ENCODE results near the gene CAPN5. TPM values are rescaled to one million over a fixed set of nuclear protein-coding genes. Genes with fewer than 3 reads are reported as not detected.

CAPN5 gene
- total and polyA plus RNA-seq, 2 experiments from 2014 or later: 25.2 to 28.8 TPM

DNA sequence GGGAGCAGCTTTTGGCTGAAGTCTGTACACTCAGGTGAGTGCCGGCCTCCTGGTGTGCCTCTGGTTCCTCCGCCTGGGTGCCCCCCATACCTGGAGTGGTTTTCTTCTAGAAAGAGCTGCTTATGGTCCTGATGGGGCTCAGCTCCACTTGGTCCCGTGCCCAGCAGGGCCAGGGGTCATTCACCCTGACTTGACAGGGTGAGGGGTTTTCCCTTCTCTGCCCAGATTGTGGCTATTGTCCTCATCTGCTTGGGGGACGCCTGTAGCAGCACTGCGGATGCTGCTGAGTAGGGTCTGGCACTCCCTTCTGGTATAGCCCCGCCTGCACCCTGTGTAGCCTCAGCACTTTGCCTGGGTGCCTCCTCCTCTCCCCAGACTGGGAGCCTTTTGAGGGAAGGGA, 44.1 kb downstream of the CAPN5 start:
- TF ChIP-seq, protein P1, sequence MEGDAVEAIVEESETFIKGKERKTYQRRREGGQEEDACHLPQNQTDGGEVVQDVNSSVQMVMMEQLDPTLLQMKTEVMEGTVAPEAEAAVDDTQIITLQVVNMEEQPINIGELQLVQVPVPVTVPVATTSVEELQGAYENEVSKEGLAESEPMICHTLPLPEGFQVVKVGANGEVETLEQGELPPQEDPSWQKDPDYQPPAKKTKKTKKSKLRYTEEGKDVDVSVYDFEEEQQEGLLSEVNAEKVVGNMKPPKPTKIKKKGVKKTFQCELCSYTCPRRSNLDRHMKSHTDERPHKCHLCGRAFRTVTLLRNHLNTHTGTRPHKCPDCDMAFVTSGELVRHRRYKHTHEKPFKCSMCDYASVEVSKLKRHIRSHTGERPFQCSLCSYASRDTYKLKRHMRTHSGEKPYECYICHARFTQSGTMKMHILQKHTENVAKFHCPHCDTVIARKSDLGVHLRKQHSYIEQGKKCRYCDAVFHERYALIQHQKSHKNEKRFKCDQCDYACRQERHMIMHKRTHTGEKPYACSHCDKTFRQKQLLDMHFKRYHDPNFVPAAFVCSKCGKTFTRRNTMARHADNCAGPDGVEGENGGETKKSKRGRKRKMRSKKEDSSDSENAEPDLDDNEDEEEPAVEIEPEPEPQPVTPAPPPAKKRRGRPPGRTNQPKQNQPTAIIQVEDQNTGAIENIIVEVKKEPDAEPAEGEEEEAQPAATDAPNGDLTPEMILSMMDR (IDR thresholded peaks at IDR 0.05; ENCODE audit: poor library complexity): no peak
- TF ChIP-seq EZH2 (IDR thresholded peaks at IDR 0.05; ENCODE audit: borderline replicate concordance): no peak
- TF ChIP-seq EZH2phosphoT487 (IDR thresholded peaks at IDR 0.05; ENCODE audit: low read depth, severe bottlenecking, unreplicated experiment): no peak
- H3K4me1 ChIP-seq (ENCODE audit: insufficient read depth): peaks cover 13% of the 10 kb centered on the region
- H3K9me2 ChIP-seq (replicated peaks; ENCODE audit: insufficient read depth): no peaks in the 10 kb centered on the region
- no peak overlapping the region for H2AFZ ChIP-seq
- no peak overlapping the region for H3K27ac ChIP-seq
- no peak overlapping the region for H3K4me3 ChIP-seq
- H3K9me3 ChIP-seq (ENCODE audit: low read depth): no peaks in the 10 kb centered on the region
- H4K20me1 ChIP-seq (ENCODE audit: insufficient read depth, poor library complexity, severe bottlenecking): no peaks in the 10 kb centered on the region
- no peaks in the 10 kb centered on the region for H3K27me3 ChIP-seq
- no peak for DNase-seq (ENCODE audit: low spot score)
- H3K79me2 ChIP-seq: no peaks in the 10 kb centered on the region
- 91% methylated on average over 6 of the region's 6 CpGs for WGBS (ENCODE audit: low lambda C conversion rate, missing lambda C conversion rate)
- no peaks in the 10 kb centered on the region for H3K36me3 ChIP-seq (replicated peaks; ENCODE audit: insufficient read depth, low read depth)
- H3K4me2 ChIP-seq: no peak overlapping the region

DNA sequence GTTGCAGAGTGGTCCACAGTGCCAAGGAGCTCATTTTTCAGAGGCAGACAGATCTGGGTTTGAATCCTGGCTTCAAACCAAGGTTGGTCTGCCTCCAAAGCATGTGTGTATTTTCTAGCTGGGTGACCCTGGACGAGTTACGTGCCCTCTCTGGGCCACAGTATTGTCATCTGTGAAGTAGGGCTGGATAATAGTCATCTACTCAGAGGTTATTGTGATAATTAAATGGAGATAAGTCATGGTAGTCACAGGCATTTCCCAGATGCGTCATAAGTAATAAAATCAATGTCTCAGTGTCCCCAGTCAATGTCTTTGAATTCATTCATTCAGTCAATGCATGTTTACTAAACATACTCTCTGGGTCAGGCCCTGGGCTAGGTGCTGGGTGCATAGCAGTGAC, 44.5 kb downstream of the CAPN5 start:
- WGBS (ENCODE audit: low lambda C conversion rate, missing lambda C conversion rate): 93% methylated on average over 3 of the region's 3 CpGs
- Histone ChIP-seq H4K20me1 (ENCODE audit: insufficient read depth, poor library complexity, severe bottlenecking) (no peaks in the 10 kb centered on the region), H3K4me3 (no peak overlapping the region), H3K27me3 (no peaks in the 10 kb centered on the region), H3K27ac (no peak overlapping the region), H3K36me3 (replicated peaks; ENCODE audit: insufficient read depth, low read depth) (no peaks in the 10 kb centered on the region), H3K4me1 (ENCODE audit: insufficient read depth) (peaks cover 12% of the 10 kb centered on the region), H3K4me2 (no peak overlapping the region), H3K9me3 (ENCODE audit: low read depth) (no peaks in the 10 kb centered on the region), H3K9me2 (replicated peaks; ENCODE audit: insufficient read depth) (no peaks in the 10 kb centered on the region), H2AFZ (no peak overlapping the region), H3K79me2 (no peaks in the 10 kb centered on the region)
- no peak for DNase-seq (ENCODE audit: low spot score)
- TF ChIP-seq EZH2phosphoT487 (IDR thresholded peaks at IDR 0.05; ENCODE audit: low read depth, severe bottlenecking, unreplicated experiment) (no peak), EZH2 (IDR thresholded peaks at IDR 0.05; ENCODE audit: borderline replicate concordance) (no peak)
- TF ChIP-seq, protein P1 (IDR thresholded peaks at IDR 0.05; ENCODE audit: poor library complexity): no peak

GRCh38 chr11:77111946-77112345, 45.2 kb downstream of the CAPN5 start:
- no peak for TF ChIP-seq EZH2 (IDR thresholded peaks at IDR 0.05; ENCODE audit: borderline replicate concordance)
- TF ChIP-seq, protein P1 (IDR thresholded peaks at IDR 0.05; ENCODE audit: poor library complexity): no peak
- no peak for TF ChIP-seq EZH2phosphoT487 (IDR thresholded peaks at IDR 0.05; ENCODE audit: low read depth, severe bottlenecking, unreplicated experiment)
- 88% methylated on average over 6 of the region's 6 CpGs for WGBS (ENCODE audit: low lambda C conversion rate, missing lambda C conversion rate)
- no peaks in the 10 kb centered on the region for H3K9me2 ChIP-seq (replicated peaks; ENCODE audit: insufficient read depth)
- H3K27me3 ChIP-seq: no peaks in the 10 kb centered on the region
- H3K4me3 ChIP-seq: no peak overlapping the region
- H2AFZ ChIP-seq: no peak overlapping the region
- H3K9me3 ChIP-seq (ENCODE audit: low read depth): no peaks in the 10 kb centered on the region
- H3K79me2 ChIP-seq: no peaks in the 10 kb centered on the region
- H3K4me2 ChIP-seq: no peak overlapping the region
- no peak overlapping the region for H3K27ac ChIP-seq
- DNase-seq (ENCODE audit: low spot score): no peak
- H3K4me1 ChIP-seq (ENCODE audit: insufficient read depth): peaks cover 12% of the 10 kb centered on the region
- H4K20me1 ChIP-seq (ENCODE audit: insufficient read depth, poor library complexity, severe bottlenecking): no peaks in the 10 kb centered on the region
- H3K36me3 ChIP-seq (replicated peaks; ENCODE audit: insufficient read depth, low read depth): no peaks in the 10 kb centered on the region
